GM18502 (cell line): ENCODE data around the gene HJV.
A peak's percentile ranks its signal among the peaks of the same experiment; 100 is the strongest.

Experiments
- ATAC-seq: cut with Tn5 transposase; IDR thresholded peaks from one replicate; pipeline ENCODE4 v1.9.1; 2021; ENCODE audit warnings: mild to moderate bottlenecking; ENCODE audit not compliant: unreplicated experiment, poor library complexity

HJV gene

DNA sequence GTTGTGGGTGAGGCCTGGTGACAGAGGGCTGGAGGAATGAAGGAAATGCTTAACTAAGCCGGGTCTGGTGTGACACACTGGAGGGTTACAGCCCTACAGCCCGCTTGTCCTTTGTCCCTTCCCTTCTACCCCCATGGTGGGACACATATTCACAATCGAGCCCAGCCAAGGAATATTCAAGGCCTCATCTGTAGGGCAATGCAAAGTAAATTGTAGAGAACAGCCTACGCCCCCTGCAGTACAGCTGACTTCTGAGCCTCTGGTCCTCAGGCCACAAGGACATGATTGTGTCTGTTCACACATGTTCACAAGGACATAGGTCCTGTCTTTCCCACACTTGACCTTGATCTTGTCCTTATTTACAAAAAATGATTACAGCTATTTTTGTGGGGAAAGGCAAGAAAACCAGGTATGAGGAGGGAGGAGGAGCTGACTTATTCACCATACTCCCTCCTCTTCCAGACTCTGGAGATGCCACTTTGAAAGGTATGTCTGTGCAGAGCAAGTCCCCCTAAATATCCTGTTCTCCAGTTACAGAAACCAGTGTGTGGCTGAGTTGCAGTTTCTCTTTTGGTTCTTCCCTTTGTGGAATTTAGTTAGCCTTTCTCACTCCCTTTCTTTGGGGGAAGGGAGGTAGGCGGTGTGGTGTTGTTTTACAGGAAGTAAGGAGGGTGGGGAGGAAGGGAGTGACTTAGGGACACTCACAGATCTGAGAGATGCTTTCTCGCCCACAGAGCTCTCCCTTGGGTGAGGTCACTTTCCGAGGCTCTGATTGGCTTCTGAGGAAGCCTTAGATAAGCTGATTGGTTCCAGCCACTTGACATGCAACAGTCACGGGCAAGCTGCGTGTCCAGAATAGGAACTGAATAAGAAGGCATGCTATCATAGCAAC, 42.4 kb downstream of the HJV start:
- ATAC-seq, result peak; percentile 91

DNA sequence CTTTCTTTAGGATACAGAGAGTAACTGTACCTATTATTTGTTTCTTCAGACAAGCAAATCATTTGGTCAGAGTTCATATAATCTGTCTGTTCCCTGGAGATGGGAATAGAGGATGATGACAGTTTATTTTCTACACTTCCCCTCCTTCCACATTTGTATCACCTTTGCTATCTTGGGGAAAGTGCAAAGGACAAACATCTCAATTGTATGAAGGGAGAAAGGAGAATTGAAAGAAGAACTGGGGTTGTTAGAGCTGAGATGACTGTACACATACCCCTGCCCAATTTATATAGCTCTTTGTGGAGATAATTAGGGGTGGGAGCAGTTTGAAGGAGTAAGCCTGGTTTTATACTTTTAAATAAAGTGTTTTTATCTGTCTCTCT, 43.1 kb downstream of the HJV start:
- no peak for ATAC-seq

DNA sequence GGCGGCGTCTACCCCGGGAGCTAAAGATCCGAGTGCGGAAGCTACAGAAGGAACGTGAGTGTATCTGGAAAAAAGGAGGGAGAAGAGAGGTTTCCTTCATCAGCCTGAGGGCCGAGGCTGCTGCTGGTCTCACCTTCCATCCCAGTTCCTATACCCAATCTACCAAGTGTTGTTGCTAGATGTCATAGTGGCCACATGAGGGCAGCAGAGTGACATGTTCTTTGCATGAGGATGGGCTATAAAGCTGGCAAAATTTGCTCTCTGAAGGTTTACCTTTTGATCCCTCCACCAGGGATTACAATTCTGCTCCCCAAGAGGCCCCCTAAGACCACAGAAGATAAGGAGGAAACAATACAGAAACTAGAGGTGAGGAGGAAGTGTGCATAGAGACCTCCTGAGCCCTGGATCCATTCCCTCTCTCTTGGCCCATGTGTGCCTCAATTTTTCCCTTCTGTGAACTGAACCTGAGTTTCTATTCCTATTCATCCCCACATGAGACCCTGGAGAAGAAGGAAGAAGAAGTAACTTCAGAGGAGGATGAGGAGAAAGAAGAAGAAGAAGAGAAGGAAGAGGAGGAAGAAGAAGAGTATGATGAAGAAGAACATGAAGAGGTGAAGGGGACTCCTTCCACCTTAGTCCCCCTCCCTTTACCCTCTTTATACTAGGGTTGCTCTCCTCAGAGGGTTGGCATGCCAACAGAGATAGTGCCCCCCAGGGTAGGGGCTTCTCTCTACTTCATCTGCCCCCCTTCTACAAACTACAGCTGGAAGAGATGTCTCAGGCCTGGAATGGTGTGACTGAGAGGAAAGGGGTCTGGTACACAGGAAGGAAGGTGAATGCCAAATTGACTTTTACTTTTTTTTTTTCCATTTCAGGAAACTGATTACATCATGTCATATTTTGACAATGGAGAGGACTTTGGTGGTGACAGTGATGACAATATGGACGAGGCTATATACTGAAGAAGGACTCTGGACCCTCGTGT, 43.8 kb downstream of the HJV start:
- ATAC-seq, result no peak

DNA sequence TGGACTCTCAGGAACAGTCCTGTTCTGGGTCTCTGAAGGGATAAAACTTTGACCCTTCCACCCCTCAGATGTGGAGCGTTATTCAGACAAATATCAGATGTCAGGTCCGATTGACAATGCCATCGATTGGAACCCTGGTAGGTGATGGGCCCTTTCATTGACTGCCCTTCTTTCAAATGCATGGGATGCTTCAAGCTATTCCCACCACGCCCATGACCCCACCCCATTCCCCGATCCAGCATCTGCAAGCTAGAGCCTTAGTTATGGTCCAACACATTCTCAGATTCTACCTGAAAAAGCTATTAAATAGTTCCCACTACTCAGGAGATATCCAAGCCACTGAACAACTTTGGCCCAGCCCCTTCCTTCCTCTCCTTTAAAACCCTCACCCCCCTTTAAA, 44.5 kb downstream of the HJV start:
- no peak for ATAC-seq

DNA sequence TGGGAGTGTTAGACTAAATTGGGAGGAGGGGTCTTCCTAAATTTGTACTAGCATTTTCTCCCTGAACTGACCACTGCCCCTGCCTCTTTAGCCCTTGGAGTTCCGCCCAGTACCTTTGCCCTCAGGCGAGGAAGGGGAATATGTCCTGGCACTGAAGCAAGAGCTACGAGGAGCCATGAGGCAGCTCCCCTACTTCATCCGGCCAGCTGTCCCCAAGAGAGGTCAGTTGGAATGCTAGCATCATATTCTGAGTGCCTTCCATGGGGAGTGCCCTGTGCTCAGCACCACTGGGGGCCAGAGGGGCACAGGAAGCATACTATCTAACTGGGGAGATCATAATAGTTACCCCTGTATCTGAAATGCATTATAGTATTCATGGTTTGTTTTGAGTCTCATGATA, 46.3 kb downstream of the HJV start:
- ATAC-seq, result no peak

DNA sequence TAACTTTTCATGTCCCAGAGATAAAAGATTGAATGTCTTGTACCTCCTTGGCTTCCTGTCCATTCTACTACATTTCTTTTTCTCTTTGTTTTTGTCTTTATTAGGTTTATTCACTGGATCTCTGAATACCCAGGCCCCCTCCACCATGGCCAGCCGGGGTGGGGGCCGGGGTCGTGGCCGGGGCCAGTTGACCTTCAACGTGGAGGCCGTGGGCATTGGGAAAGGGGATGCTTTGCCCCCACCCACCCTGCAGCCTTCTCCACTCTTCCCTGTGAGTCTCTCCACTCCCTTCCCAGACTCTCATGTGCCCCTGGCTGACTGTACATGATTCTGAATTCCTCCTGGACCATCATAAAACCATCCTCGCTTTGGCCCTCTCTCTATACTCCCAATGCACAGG, 46.8 kb downstream of the HJV start:
- no peak for ATAC-seq

DNA sequence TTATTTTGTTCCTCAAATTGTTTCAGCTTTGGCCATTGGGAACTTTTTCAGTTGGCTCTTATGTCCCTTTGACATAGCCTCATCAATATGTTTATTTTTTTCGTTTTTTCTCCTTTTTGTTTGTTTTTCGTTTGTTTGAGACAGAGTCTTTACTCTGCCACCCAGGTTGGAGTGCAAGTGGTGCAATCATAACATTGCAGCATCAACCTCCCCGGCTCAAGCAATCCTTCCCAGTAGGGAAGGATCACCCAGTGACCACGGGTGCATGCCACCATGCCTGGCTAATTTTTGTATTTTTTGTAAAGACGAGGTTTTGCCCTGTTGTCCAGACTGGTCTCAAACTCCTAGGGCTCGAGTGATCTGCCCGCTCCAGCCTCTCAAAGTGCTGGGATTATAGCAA, 49.0 kb downstream of the HJV start:
- ATAC-seq, result no peak
